22Rv1 (cell line): ENCODE results near the gene PAQR8.

Experiments used
- CTCF ChIP-seq: fragments of 450-650 bp; IDR thresholded peaks from 2 replicates; pipeline ENCODE4 v1.5.1; 2017; ENCODE audit warnings: mild to moderate bottlenecking
- ZFX ChIP-seq: fragments of 450-650 bp; IDR thresholded peaks from 2 replicates; pipeline ENCODE4 v1.6.1; 2017; ENCODE audit warnings: antibody characterized with exemption, borderline replicate concordance

GRCh38 chr6:52359403-52359802 is 2.5 kb upstream of the PAQR8 start:
- no peak for TF ChIP-seq CTCF
- no peak for TF ChIP-seq ZFX
